Measurements from ENCODE around the gene CABP1. TPM values are rescaled to one million over a fixed set of nuclear protein-coding genes. Genes with fewer than 3 reads are reported as not detected.

CABP1 gene
- total RNA-seq, 1 experiment from 2014 or later, result 3.0 TPM

- H3K27ac ChIP-seq (ENCODE audit: insufficient read length, low read depth, low read length), result no peak overlapping the region
- H2BK20ac ChIP-seq (ENCODE audit: low read depth, low read length, poor library complexity, severe bottlenecking), result no peak overlapping the region
- no peak overlapping the region for H3K14ac ChIP-seq (ENCODE audit: insufficient read depth, low read length)
- H3K23ac ChIP-seq (ENCODE audit: insufficient read length, low read depth, low read length), result no peak overlapping the region
- no peak overlapping the region for H4K8ac ChIP-seq (replicated peaks; ENCODE audit: insufficient read length, low read depth, low read length)
- peaks cover 13% of the 10 kb centered on the region for H3K27me3 Mint-ChIP-seq (ENCODE audit: low read depth)
- no peak overlapping the region for H2AFZ ChIP-seq (ENCODE audit: low read length)
- no peak overlapping the region for H3K9ac ChIP-seq (ENCODE audit: extremely low read depth, insufficient read length, low read length)
- peaks cover 3% of the 10 kb centered on the region for H3K23me2 ChIP-seq (ENCODE audit: insufficient read length, low read depth, low read length, poor library complexity, severe bottlenecking)
- H3K36me3 Mint-ChIP-seq (ENCODE audit: insufficient read depth in 1 of 3, low read depth in 3 of 3), result no peaks in the 10 kb centered on the region
- H4K5ac ChIP-seq (ENCODE audit: insufficient read length, low read depth, low read length), result no peak overlapping the region
- no peak overlapping the region for H2AK5ac ChIP-seq (ENCODE audit: insufficient read length, low read length)
- no peak overlapping the region for H2BK12ac ChIP-seq (ENCODE audit: insufficient read length, low read depth, low read length)
- no peak overlapping the region for H2BK5ac ChIP-seq (ENCODE audit: insufficient read length, low read length)
- no peaks in the 10 kb centered on the region for H3K9me3 Mint-ChIP-seq
- H3K56ac ChIP-seq (ENCODE audit: insufficient read length, low read depth, low read length), result no peak overlapping the region
- no peak overlapping the region for H3K4me2 ChIP-seq (ENCODE audit: insufficient read depth, insufficient read length, low read length)
- WGBS (ENCODE audit: extremely low coverage, insufficient read length, low lambda C conversion rate), result no CpG with 5 or more reads among the region's 12 CpGs
- H3K4me1 ChIP-seq (ENCODE audit: insufficient read depth, low read length), result no peaks in the 10 kb centered on the region; the same call in 1 of the 2 replicates
- no peaks in the 10 kb centered on the region for H3K9me3 ChIP-seq (ENCODE audit: control insufficient read depth, low read depth, low read length)
- no peak overlapping the region for H2BK15ac ChIP-seq (ENCODE audit: low read depth, low read length)
- H3K4ac ChIP-seq (ENCODE audit: low read depth, low read length), result no peak overlapping the region
- peak overlapping the region in 1 of 3 experiments; percentile 90; a peak in 1 of 7 replicates for H3K27ac Mint-ChIP-seq
- H2BK120ac ChIP-seq (ENCODE audit: low read depth, low read length, poor library complexity, severe bottlenecking), result no peak overlapping the region
- H3K4me3 Mint-ChIP-seq, result peak overlapping the region in 1 of 2 experiments; percentile 31; a peak in 2 of 5 replicates
- H3T11ph ChIP-seq (ENCODE audit: low read length), result no peak overlapping the region
- peaks cover 30 to 44% of the 10 kb centered on the region in 2 experiments for H3K4me1 Mint-ChIP-seq
- DNase-seq, result no peak
- H3K18ac ChIP-seq (ENCODE audit: insufficient read length, low read depth, low read length), result no peak overlapping the region
- no peak for TF ChIP-seq CTCF (conservative IDR thresholded peaks at IDR 0.05)
- H3K27me3 ChIP-seq (ENCODE audit: insufficient read depth, low read length), result no peaks in the 10 kb centered on the region
- H4K20me1 ChIP-seq (ENCODE audit: control insufficient read depth, insufficient read depth, insufficient read length), result no peaks in the 10 kb centered on the region
- no peaks in the 10 kb centered on the region for H3K79me2 ChIP-seq (ENCODE audit: insufficient read depth, low read length)
- H3K79me1 ChIP-seq (ENCODE audit: insufficient read depth, low read depth, low read length, poor library complexity, severe bottlenecking), result no peaks in the 10 kb centered on the region
- no peak overlapping the region for H4K91ac ChIP-seq (ENCODE audit: insufficient read length, low read depth, low read length)
Measured at GRCh38 chr12:120650233-120650690, 9.8 kb downstream of the CABP1 start.
